Fibroblast of lung (primary cell): ENCODE results near the gene ZNF106.

Experiments
- EZH2 ChIP-seq: IDR thresholded peaks from 2 replicates; pipeline ENCODE4 v1.5.1; 2012; ENCODE audit warnings: low read length, control low read depth, mild to moderate bottlenecking; ENCODE audit errors: missing control alignments
- TF ChIP-seq, protein P1 (sequence below), 2 donors: IDR thresholded peaks in 1 of 2; conservative IDR thresholded peaks in 1 of 2; 1 replicate in 1 of 2; 2 replicates in 1 of 2; pipeline ENCODE4 v1.5.1; 2011 to 2012; ENCODE audit warnings: low read length in 2 of 2, control low read depth in 1 of 2, inconsistent platforms in 1 of 2, low read depth in 1 of 2, mild to moderate bottlenecking in 1 of 2

DNA sequence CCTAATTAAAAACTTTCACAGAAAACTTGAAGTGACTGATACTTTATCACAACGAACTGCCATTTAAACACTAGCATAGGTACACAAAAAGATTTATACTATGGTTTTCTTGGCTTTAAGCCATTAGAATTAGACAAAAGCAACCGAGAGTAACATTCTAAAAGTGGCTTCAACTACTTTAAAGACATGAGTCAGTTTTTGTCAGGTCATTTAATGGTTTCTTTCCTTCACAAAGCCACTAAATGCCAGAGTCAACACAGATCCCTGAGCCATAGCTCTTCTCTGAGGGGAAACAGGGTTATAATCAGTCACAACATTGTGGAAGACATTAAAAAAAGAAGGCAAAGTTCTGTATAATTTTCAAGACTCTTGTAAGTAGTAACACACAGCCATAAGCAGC lies 77.0 kb downstream of the ZNF106 start:
- TF ChIP-seq, protein P1, sequence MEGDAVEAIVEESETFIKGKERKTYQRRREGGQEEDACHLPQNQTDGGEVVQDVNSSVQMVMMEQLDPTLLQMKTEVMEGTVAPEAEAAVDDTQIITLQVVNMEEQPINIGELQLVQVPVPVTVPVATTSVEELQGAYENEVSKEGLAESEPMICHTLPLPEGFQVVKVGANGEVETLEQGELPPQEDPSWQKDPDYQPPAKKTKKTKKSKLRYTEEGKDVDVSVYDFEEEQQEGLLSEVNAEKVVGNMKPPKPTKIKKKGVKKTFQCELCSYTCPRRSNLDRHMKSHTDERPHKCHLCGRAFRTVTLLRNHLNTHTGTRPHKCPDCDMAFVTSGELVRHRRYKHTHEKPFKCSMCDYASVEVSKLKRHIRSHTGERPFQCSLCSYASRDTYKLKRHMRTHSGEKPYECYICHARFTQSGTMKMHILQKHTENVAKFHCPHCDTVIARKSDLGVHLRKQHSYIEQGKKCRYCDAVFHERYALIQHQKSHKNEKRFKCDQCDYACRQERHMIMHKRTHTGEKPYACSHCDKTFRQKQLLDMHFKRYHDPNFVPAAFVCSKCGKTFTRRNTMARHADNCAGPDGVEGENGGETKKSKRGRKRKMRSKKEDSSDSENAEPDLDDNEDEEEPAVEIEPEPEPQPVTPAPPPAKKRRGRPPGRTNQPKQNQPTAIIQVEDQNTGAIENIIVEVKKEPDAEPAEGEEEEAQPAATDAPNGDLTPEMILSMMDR (conservative IDR thresholded peaks at IDR 0.05 in 1 of 2, IDR thresholded peaks at IDR 0.05 in 1 of 2; ENCODE audit: low read depth in 1 of 2, low read length in 2 of 2): no peak
- TF ChIP-seq EZH2: no peak
